Measurements from ENCODE around the gene ADI1. TPM values are rescaled to one million over a fixed set of nuclear protein-coding genes. Genes with fewer than 3 reads are reported as not detected.

ADI1 gene
- total RNA-seq, 4 donors from 2014 or later: 61.9 to 106 (median 82.9) TPM

DNA sequence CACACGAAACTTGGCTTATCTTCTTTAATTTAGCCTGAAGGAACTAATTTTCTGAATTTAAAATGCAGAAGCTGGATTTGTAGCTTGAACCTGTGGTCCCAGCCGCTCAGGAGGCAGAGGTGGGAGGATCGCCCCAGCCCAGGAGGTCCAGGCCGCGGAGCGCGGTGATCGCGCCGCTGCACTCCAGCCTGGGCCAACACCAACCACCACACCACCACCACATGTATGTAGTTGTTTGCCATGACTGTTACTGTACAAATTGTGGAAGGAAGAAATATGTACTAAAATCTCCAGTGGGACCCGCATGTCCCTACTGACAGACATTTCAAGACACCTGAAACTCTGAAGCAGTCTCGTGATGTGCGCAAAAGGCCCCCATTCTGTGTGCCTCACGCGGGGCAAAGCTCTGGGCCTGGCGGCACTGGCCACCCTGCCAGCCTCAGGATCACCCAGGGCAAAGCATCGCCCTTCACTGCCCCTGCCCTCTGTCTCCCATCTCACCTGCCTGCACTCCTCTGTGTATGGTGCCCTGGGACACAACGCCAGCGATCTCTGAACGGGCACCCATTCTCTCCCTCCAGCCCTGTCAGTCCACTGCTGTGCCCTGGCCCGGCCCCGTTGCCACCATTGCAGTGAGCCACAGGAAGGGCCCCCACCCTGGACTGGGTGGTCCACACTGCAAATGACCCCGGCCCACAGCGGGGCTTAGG, 10.1 kb upstream of the ADI1 start:
- WGBS, 2 donors (ENCODE audit: low coverage in 1 of 2): 95 to 99% methylated on average over 10 to 14 of the region's 24 CpGs
- no peak for ATAC-seq

DNA sequence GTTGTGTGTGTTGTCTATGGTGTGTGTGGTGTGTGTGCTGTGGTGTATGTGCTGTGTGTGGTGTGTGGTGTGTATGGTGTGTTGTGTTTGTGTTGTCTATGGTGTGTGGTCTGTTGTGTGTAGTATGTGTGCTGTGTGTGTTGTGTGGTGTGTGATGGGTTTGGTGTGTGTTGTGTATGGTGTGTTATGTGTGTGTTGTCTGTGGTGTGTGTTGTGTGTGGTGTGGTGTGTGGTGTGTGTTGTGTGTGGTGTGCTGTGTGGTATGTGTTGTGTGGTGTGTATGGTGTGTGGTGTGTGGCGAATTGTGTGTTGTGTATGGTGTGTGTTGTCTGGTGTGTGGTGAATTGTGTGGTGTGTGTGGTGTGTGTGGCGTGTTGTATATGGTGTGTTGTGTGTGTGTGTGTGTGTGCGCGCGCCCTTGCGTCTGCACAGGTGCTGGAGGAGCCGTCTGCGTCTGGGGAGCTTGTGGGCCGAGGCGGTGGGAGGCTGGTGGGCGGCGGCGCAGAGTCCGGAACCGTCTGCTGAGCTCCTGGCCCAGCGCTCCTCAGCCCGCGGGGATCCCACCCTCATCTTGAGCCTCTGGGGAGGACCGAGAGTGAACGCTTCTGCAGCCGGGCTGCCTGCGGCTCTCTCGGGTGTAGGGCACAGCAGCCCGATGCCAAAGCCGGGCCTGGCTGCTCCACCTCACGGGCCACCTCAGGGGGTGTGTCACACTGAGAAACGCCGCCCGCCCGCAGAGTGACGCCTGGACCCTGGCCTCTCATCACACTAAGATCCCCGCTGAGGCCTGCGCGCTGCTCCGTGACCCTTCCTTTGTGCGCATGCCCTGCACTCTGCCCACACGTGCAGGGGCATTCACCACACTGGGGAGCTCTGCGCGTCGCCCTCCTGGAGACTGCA, 8.8 kb upstream of the ADI1 start:
- Histone ChIP-seq H3K4me1 (peaks cover 0 to 35% (median 7%) of the 10 kb centered on the region in 3 donors), H3K9me3 (no peaks in the 10 kb centered on the region), H3K4me3 (no peak overlapping the region), H3K27me3 (no peaks in the 10 kb centered on the region), H3K36me3 (peaks cover 0 to 21% of the 10 kb centered on the region in 2 donors), H3K27ac (no peak overlapping the region)
- ATAC-seq: no peak
- TF ChIP-seq POLR2A (IDR thresholded peaks at IDR 0.05) (no peak), EP300 (IDR thresholded peaks at IDR 0.05) (no peak), POLR2AphosphoS5 (IDR thresholded peaks at IDR 0.05) (no peak)
- TF ChIP-seq, protein P1, sequence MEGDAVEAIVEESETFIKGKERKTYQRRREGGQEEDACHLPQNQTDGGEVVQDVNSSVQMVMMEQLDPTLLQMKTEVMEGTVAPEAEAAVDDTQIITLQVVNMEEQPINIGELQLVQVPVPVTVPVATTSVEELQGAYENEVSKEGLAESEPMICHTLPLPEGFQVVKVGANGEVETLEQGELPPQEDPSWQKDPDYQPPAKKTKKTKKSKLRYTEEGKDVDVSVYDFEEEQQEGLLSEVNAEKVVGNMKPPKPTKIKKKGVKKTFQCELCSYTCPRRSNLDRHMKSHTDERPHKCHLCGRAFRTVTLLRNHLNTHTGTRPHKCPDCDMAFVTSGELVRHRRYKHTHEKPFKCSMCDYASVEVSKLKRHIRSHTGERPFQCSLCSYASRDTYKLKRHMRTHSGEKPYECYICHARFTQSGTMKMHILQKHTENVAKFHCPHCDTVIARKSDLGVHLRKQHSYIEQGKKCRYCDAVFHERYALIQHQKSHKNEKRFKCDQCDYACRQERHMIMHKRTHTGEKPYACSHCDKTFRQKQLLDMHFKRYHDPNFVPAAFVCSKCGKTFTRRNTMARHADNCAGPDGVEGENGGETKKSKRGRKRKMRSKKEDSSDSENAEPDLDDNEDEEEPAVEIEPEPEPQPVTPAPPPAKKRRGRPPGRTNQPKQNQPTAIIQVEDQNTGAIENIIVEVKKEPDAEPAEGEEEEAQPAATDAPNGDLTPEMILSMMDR (IDR thresholded peaks at IDR 0.05): no peak
- WGBS, 2 donors (ENCODE audit: low coverage in 1 of 2): 87 to 100% methylated on average over 1 to 9 of the region's 40 CpGs

More for the DNA sequence above, 10.1 kb upstream of the ADI1 start:
- Histone ChIP-seq H3K36me3 (peaks cover 0 to 24% of the 10 kb centered on the region in 2 donors), H3K27ac (no peak overlapping the region), H3K9me3 (no peaks in the 10 kb centered on the region), H3K4me3 (no peak overlapping the region), H3K4me1 (peaks cover 0 to 33% (median 3%) of the 10 kb centered on the region in 3 donors), H3K27me3 (no peaks in the 10 kb centered on the region)
- TF ChIP-seq POLR2A (IDR thresholded peaks at IDR 0.05) (no peak), POLR2AphosphoS5 (IDR thresholded peaks at IDR 0.05) (no peak), EP300 (IDR thresholded peaks at IDR 0.05) (no peak)
- TF ChIP-seq, protein P1 (IDR thresholded peaks at IDR 0.05): no peak

DNA sequence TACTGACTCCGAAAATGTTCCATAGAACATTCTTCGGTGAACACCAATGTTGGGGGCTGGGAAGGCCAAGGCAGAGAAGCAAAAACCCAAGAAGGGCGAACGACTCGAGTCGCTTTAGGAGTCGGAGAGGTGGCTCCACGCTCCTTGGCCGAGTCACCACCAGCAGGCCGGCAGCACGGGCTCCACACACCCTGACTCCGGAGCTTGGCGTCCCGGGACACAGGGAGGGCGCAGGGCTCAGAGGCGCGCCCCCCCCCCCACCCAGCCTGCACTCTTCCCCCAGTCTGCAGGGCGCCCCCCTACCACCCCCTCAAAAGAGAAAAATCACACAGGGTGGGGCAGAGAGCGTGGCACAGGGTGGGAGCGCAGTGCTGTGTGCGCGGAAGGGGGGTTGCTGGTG, 7.5 kb upstream of the ADI1 start:
- H3K27me3 ChIP-seq: no peaks in the 10 kb centered on the region
- no peak for TF ChIP-seq POLR2A (IDR thresholded peaks at IDR 0.05)
- TF ChIP-seq, protein P1 (IDR thresholded peaks at IDR 0.05): no peak
- no peak for TF ChIP-seq POLR2AphosphoS5 (IDR thresholded peaks at IDR 0.05)
- no peak for TF ChIP-seq EP300 (IDR thresholded peaks at IDR 0.05)
- H3K27ac ChIP-seq: no peak overlapping the region
- peaks cover 0 to 9% of the 10 kb centered on the region in 2 donors for H3K36me3 ChIP-seq
- H3K9me3 ChIP-seq: no peaks in the 10 kb centered on the region
- H3K4me3 ChIP-seq: no peak overlapping the region
- no peak for ATAC-seq
- peaks cover 0 to 36% (median 7%) of the 10 kb centered on the region in 3 donors for H3K4me1 ChIP-seq
- 90 to 98% methylated on average over 8 to 9 of the region's 22 CpGs for WGBS, 2 donors (ENCODE audit: low coverage in 1 of 2)

DNA sequence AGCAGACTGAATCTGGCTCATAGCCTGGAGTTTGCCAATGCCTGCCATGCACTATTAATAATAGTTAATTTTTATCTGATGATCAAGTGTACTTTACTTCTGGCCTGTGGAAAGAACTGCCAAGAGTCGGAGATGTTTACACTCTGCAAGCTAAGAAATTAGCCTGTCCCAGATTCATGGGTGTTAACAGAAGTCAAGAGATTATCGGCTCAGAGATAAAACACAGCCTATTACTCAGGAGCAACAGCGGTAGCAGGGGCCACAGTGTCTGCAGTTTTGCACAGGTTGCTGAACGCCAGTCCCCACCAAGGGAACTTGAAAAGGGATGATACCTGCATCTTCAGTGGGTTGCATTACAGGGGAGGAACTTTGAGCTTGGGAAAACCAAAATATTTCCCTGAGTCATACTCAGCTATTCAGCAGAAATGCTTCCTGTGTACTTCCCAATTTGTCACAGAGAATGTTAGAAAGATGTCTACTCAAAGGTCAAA, 4.3 kb upstream of the ADI1 start:
- no peak overlapping the region for H3K4me3 ChIP-seq
- peak overlapping the region; percentile 61 to 83 (median 80) for H3K27ac ChIP-seq
- no peak for ATAC-seq
- H3K36me3 ChIP-seq: no peaks in the 10 kb centered on the region
- 15 to 20% methylated on average over 2 to 4 of the region's 4 CpGs for WGBS, 2 donors (ENCODE audit: low coverage in 1 of 2)
- H3K9me3 ChIP-seq: no peaks in the 10 kb centered on the region
- TF ChIP-seq, protein P1 (IDR thresholded peaks at IDR 0.05): no peak
- TF ChIP-seq EP300 (IDR thresholded peaks at IDR 0.05): no peak
- no peak for TF ChIP-seq POLR2A (IDR thresholded peaks at IDR 0.05)
- TF ChIP-seq POLR2AphosphoS5 (IDR thresholded peaks at IDR 0.05): no peak
- H3K27me3 ChIP-seq: no peaks in the 10 kb centered on the region
- H3K4me1 ChIP-seq: peaks cover 0 to 58% (median 14%) of the 10 kb centered on the region in 3 donors

Measured in gastroesophageal sphincter (tissue), 4 donors.